ENCODE data around the gene GATB.

GRCh38 chr4:151709587-151709986 is 51.2 kb downstream of the GATB start:
- no peak for TF ChIP-seq CTCF (IDR thresholded peaks at IDR 0.05; ENCODE audit: extremely low read depth in 1 of 2, insufficient read depth in 1 of 2, low read depth in 1 of 2, low read length in 2 of 2)
- no peak for TF ChIP-seq EZH2 (IDR thresholded peaks at IDR 0.05; ENCODE audit: borderline replicate concordance, low read depth, low read length, severe bottlenecking)
- no peak for TF ChIP-seq POLR2A (IDR thresholded peaks at IDR 0.05; ENCODE audit: low read depth, low read length)
- TF ChIP-seq JUN (IDR thresholded peaks at IDR 0.05; ENCODE audit: borderline replicate concordance, insufficient read depth, insufficient read length, low read depth) = no peak
- TF ChIP-seq MYC (IDR thresholded peaks at IDR 0.05; ENCODE audit: low read depth, low read length) = no peak
- TF ChIP-seq MAX (IDR thresholded peaks at IDR 0.05; ENCODE audit: insufficient read depth, insufficient read length) = no peak
- TF ChIP-seq FOS (IDR thresholded peaks at IDR 0.05; ENCODE audit: borderline replicate concordance, insufficient read depth, low read length) = no peak
- TF ChIP-seq POLR2AphosphoS5 (IDR thresholded peaks at IDR 0.05; ENCODE audit: insufficient read depth, low read depth, low read length) = no peak
